ENCODE measurements around the gene CMYA5. TPM values are rescaled to one million over a fixed set of nuclear protein-coding genes. Genes with fewer than 3 reads are reported as not detected.
"Not testable (repeated sequence)": the region's sequence is repeated elsewhere in the genome, so short reads cannot be mapped to it uniquely, and the experiment has no call there.

Gene CMYA5
- polyA plus RNA-seq, 1 experiment, result 0.89 TPM

GRCh38 chr5:79702606-79703380 lies 13.2 kb downstream of the CMYA5 start:
- POLR2A ChIA-PET, result no interaction called here
- CTCF ChIA-PET, result interaction anchor here (0.5 to 1.4 kb wide), 7 partner anchors 8 to 69 kb away, joined by 3 to 8 read pairs (median 4); partner anchors contain the start of gene CMYA5
- Histone ChIP-seq H3K4me3 (ENCODE audit: low read depth, low read length) (no peak overlapping the region), H3K9me3 (ENCODE audit: control insufficient read depth, insufficient read depth, low read length) (no peaks in the 10 kb centered on the region), H3K27me3 (ENCODE audit: control insufficient read depth, insufficient read depth, low read length) (no peaks in the 10 kb centered on the region), H3K27ac (ENCODE audit: low read depth, low read length) (peak overlapping the region; percentile 34)
- no peak for DNase-seq (ENCODE audit: low read depth, low spot score)
- TF ChIP-seq CTCF (IDR thresholded peaks at IDR 0.05; ENCODE audit: low read depth, low read length), result peak; percentile 73

GRCh38 chr5:79703381-79703645 lies 13.7 kb downstream of the CMYA5 start:
- H3K9me3 ChIP-seq (ENCODE audit: control insufficient read depth, insufficient read depth, low read length), result no peaks in the 10 kb centered on the region
- TF ChIP-seq CTCF (IDR thresholded peaks at IDR 0.05; ENCODE audit: low read depth, low read length), result no peak
- H3K27me3 ChIP-seq (ENCODE audit: control insufficient read depth, insufficient read depth, low read length), result no peaks in the 10 kb centered on the region
- POLR2A ChIA-PET, result no interaction called here
- H3K27ac ChIP-seq (ENCODE audit: low read depth, low read length), result no peak overlapping the region
- CTCF ChIA-PET, result interaction anchor here (1.3 to 1.4 kb wide), 3 partner anchors 8 to 13 kb away, joined by 3 to 8 read pairs (median 3); partner anchors contain the start of gene CMYA5
- DNase-seq (ENCODE audit: low read depth, low spot score), result no peak
- no peak overlapping the region for H3K4me3 ChIP-seq (ENCODE audit: low read depth, low read length)

- Histone ChIP-seq H3K4me3 (ENCODE audit: low read depth, low read length) (no peak overlapping the region), H3K27ac (ENCODE audit: low read depth, low read length) (no peak overlapping the region), H3K9me3 (ENCODE audit: control insufficient read depth, insufficient read depth, low read length) (no peaks in the 10 kb centered on the region), H3K27me3 (ENCODE audit: control insufficient read depth, insufficient read depth, low read length) (no peaks in the 10 kb centered on the region)
- ChIA-PET CTCF (no interaction called here), POLR2A (no interaction called here)
- TF ChIP-seq CTCF (IDR thresholded peaks at IDR 0.05; ENCODE audit: low read depth, low read length), result no peak
- DNase-seq (ENCODE audit: low read depth, low spot score), result no peak
These were observed 14.9 kb downstream of the CMYA5 start for GRCh38 chr5:79704553-79704952.

- ChIA-PET POLR2A (no interaction called here), CTCF (interaction anchor here (0.6 kb wide), 1 partner anchor 602 kb away, joined by 4 read pairs; no protein-coding TSS in a partner anchor)
- TF ChIP-seq CTCF (IDR thresholded peaks at IDR 0.05; ENCODE audit: low read depth, low read length), result no peak
- H3K27ac ChIP-seq (ENCODE audit: low read depth, low read length), result no peak overlapping the region
- DNase-seq (ENCODE audit: low read depth, low spot score), result no peak
- no peaks in the 10 kb centered on the region for H3K9me3 ChIP-seq (ENCODE audit: control insufficient read depth, insufficient read depth, low read length)
- H3K4me3 ChIP-seq (ENCODE audit: low read depth, low read length), result no peak overlapping the region
- H3K27me3 ChIP-seq (ENCODE audit: control insufficient read depth, insufficient read depth, low read length), result no peaks in the 10 kb centered on the region
These were observed 16.0 kb downstream of the CMYA5 start for GRCh38 chr5:79705632-79706031.

- H3K4me3 ChIP-seq (ENCODE audit: low read depth, low read length); CTCF ChIA-PET; POLR2A ChIA-PET; H3K9me3 ChIP-seq (ENCODE audit: control insufficient read depth, insufficient read depth, low read length); DNase-seq (ENCODE audit: low read depth, low spot score); H3K27me3 ChIP-seq (ENCODE audit: control insufficient read depth, insufficient read depth, low read length); H3K27ac ChIP-seq (ENCODE audit: low read depth, low read length): not testable (repeated sequence)
These were observed 16.7 kb downstream of the CMYA5 start for GRCh38 chr5:79706317-79706716.

All from AG04450 (cell line).